Middle frontal gyrus (tissue), 1 donor: ENCODE data around the gene RAB6B.

Experiments
- DNase-seq: peaks from one replicate; pipeline ENCODE4 v3.0.0-alpha.2; 2015; ENCODE audit warnings: low spot score; ENCODE audit errors: extremely low spot score

Gene RAB6B

GRCh38 chr3:133837487-133838295 is 58.0 kb downstream of the RAB6B start:
- no peak for DNase-seq

GRCh38 chr3:133836497-133837158 is 59.1 kb downstream of the RAB6B start:
- no peak for DNase-seq

- no peak for DNase-seq
These were observed 59.7 kb downstream of the RAB6B start for GRCh38 chr3:133835961-133836360.

GRCh38 chr3:133835418-133835743 is 60.3 kb downstream of the RAB6B start:
- DNase-seq, result no peak

DNA sequence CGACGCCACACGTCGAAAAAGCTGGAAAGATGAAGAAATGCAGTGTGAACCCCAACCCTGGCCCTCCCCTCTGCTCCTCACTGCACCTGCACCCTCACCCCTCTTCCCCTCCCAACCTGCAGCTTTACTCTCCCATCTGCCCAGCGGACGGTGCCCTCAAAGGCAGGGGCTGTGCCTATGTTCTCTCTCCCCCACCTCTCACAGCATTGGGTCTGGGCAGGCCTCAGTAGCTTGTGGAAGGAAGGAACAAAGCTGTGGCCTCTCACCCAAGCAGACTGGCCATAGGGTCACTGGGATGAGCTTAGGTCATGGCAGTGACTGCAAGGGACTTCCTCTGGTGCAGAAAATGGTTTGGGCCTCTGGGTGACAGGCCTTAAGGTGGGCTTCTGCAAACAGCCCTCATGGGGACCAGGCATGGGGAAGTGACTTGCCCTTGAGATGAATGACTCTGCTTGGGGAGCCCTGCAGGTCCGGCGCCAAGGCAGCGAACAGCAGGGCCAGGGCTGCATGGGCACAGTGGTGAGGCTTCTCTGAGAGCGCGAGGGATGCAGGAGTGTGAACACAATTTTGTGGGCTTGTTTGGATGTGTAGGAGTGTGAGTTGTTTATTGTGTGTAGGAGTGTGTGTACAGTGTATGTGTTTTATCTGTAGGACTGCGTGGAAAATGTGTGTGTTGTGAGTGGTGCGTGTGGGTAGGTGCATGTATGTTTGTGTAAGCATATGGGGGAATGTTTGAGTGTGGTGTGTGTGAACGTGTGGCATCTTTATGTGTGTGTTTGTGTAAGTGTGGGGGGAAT is 60.9 kb downstream of the RAB6B start:
- no peak for DNase-seq

DNA sequence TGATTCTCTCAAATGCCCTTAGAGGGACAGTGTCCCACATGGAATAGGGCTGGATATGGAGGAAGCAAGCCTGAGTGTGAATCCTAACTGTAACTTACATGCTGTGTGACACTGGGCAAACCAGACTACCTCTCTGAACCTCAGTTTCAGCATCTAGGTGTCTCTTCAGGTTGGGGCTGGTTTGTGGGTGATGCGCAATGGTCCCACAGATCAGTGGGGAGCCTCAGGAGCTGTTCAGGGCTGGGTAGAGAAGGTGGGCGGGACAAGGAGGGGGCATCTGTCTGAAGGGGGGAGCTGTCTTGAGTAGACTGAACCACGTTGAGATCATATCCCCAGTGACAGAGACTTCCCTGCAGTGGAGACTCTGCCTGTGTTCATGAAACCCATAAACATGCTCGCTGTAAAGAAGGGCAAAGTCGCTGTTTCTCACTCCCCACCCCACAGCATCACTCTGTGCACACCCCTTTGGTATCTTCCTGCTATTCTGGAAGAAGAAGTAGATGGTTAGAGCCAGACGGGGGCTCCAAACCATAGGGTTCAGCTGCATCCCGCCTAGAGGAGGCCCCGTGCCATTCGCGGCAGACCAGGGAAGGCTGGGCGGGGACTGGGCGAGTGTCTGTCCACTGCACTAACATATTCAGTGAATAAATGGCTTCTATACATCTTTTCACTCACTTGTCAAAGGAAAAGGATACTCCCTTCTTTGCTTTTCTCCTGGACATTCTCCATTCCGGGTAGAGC is 61.6 kb downstream of the RAB6B start:
- DNase-seq, result no peak

- DNase-seq, result no peak
These were observed 62.4 kb downstream of the RAB6B start for GRCh38 chr3:133833267-133833666.

DNA sequence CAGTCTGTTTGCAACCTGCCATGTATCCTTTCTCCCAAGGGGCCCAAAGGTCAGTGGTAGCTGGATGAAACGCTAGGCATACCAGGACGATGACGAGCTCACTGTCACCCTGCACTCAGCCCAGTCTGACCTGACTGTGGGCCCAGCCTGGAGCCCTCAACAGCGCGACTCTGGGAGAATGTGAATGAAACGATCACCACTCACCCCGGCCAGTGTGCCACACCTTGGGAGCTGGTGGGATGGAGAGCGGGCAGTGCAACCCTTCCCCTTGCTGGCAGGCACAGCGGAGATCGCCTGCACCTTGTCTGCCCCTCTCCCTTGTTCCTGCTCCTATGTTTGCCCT is 62.9 kb downstream of the RAB6B start:
- no peak for DNase-seq

DNA sequence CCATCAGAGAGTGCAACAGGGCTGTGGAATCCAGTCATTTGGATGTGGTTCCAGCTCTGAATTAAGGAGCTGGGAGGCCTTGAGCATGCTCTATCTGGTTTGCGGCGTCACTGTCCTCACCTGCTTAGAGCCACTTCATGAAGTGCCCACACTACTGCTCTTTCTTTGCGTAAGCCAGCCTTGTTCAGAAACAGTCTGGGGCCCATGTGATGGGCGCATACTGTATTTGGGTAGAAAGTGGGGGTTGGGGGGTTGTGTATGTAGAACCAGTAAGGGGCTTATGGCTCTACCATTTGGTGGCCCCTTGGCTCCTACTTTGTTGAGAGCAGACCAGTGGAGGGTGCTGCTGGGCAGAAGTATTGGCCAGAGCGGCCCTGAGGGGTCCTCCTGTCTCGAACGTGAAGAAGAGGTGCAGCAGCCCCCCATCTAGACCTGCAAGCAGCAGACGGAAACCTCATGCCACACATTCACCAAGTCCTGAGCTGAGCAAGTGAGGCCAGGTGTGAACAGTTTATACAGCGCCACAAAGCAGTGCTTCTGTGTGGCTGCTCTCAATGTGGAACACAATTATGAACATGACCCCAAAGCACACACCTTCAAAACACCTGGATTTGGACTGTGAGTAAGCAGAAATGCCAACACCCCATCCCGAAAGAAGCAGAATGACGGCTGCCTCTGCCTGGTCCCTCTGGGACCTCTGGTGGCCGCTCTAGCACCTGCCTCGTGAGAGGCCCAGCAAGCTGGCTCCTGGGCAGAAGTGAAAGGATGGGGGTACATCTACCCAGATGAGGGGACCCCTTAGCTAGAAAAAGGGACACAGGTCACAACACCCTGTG is 63.5 kb downstream of the RAB6B start:
- no peak for DNase-seq

DNA sequence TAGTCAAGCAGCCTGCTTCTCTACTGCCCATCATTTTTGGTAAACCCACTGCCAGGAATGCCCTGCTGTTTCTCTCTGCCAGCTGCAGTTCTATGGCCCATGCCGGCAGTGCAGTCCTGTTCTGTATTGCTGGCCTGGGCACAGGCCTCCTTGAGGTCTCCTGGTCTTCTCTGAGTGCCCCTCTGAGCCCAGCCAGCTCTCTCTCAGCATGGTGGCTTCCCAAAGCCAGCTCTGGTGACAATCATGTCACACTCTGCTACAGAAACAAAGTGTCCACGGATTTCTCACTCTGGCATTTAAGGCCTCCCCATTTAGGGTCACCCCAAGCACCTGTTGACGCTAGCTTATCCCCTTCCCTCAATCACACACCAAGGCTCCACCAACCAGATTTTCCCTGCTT is 65.6 kb downstream of the RAB6B start:
- no peak for DNase-seq

- DNase-seq, result no peak
These were observed 66.4 kb downstream of the RAB6B start for GRCh38 chr3:133829310-133829707.

DNA sequence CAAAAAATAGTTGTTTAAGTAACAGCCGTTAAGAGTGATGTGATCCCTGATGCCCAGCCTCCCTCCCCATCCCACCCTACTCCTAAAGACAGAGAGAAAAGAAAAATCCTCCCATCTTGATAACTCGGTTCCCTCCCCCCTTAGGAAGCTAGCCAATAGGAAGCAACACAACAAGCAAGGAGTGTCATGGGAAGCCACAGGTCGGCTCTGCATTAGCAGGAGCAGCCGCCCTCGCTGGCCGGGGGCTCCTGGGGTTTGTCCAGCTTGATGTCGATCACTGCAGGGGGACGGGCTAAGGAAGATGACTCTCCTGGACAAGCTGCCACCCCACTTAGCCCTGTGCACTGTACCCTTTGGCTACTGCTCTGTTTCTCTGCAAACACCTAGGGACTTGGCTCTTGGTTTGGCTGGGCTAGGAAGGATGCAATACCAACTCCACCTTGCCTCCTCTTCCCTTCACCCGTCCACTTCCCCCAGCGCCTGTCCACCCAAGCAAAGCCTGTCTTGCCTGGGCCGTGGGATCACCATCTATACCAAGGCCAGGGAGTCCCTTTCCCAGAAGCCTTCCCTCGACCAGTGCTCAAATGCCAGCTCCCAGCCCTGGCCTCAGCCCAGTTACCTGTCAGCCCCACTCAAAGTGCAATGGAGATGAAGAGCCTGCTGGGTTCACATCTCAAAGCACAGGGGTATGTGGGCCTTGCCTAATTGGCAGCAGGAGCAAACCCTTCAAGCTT is 66.9 kb downstream of the RAB6B start:
- DNase-seq, result no peak

DNA sequence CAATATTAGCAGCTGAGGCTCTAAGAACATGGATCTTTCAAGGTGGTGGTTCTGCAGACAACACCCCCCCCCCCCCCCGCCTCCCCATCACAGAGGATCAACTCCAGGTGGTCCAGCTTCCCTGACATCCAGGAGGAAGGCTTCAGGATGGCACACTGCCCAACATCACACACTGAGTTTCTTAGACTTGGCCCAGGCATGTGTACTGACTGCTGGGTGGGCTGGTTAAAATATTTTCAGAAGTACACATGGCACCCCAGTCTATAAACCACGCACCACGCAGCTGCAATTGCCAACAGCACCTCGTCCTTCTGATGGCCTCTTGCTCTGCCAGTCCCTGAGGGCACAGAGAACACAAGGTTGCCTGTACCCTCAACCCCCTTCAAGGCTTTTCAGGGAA is 68.0 kb downstream of the RAB6B start:
- no peak for DNase-seq

- no peak for DNase-seq
These were observed 68.5 kb downstream of the RAB6B start for GRCh38 chr3:133827136-133827535.

DNA sequence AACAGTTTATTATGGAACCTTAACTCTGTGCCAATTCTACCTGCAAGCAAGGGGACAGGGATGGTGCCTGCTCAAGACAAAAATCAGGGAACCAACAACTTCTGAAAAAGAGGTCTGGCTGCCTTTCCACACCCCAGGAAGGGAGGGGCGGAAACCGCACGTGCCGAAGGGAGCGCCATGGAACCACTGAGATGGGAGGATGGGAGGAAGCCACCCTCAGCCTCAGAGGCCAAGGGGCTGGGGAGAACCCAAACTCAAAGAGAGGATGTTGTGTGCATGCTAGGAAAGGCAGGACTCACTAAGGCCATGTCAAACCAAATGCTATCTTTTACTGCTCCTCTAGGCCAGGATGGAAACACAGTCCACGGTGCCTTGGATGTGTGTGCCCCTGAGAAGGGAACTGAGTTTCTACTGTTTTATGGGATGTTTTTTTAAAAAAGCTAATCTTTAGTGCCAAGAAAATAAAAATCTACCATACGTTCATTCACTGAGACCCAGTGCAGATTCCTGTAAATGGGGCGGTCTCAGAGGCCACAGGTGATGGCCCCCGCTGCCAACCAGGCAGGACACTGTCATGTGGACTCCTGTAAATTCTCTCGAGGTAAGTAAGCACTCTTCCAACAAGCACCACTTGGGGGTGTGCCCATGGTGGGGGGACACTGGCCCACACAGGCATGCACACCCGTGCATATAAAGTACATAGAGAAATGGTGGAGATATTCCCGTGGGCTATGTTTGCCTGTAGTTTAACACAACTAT is 69.5 kb downstream of the RAB6B start:
- no peak for DNase-seq

- DNase-seq, result no peak
These were observed 70.7 kb downstream of the RAB6B start for GRCh38 chr3:133824961-133825485.

DNA sequence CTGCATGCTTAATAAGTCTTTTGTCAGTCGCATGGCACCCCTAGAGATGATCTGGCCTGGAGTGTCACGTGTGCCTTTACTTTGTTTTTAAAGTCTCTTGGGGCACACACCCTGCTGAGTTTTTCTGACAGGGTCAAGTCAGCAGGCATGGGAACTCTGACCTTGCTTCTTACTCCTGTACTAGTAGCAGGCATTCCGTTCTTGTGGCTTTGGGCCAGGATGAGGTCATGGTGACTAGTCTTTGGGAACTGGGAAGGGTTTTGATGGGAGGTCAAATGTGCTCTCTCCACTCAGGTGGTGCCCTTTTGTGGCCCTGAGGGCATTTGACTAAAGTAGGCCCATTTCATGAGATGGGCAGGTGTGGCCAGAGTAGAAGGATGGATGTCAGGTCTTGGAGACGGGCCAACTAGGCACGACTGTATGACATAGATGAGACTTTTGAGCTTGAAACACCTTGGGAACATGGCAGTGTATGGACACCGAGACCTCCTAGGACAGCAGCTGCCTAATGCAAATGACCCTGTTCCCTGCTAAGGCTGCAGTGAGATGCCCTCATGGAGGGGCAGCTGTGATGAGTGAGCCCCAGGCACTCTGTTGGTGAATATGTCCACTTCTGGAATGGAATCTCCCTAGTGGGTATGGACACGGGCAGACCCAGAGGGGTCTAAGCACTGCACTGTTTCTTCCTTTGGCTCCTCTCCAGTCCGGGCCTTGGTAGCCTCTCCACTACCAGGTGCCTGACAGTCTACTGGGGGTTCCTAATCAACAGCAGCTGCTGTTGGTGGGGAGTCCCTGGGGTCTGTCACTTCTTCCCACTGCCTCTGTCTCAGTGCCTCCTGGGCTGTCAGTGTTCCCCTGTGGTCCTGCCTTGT is 73.7 kb downstream of the RAB6B start:
- no peak for DNase-seq
